Measurements from ENCODE around the gene DHRS1. TPM values are rescaled to one million over a fixed set of nuclear protein-coding genes. Genes with fewer than 3 reads are reported as not detected.

The DHRS1 gene
- total RNA-seq, 1 donor from 2014 or later = 26.5 TPM

GRCh38 chr14:24347134-24347533 lies 47.6 kb upstream of the DHRS1 start:
- Histone ChIP-seq H3K27ac (ENCODE audit: low read depth, low read length) (no peak overlapping the region), H3K9me3 (ENCODE audit: insufficient read depth, low read depth, low read length) (no peaks in the 10 kb centered on the region), H2AFZ (ENCODE audit: low read depth, low read length) (no peak overlapping the region), H4K20me1 (ENCODE audit: insufficient read depth, low read length) (no peaks in the 10 kb centered on the region), H3K9ac (ENCODE audit: low read length) (no peak overlapping the region), H3K4me1 (ENCODE audit: insufficient read depth, low read length) (no peaks in the 10 kb centered on the region), H3K4me3 (ENCODE audit: insufficient read depth, low read depth, low read length) (no peak overlapping the region), H3K36me3 (ENCODE audit: insufficient read depth, low read length) (no peaks in the 10 kb centered on the region), H3K27me3 (ENCODE audit: insufficient read depth, low read length) (peaks cover 47% of the 10 kb centered on the region), H3K79me2 (ENCODE audit: insufficient read depth, low read length) (no peaks in the 10 kb centered on the region), H3K4me2 (ENCODE audit: low read length) (no peak overlapping the region)
- no peak for DNase-seq (ENCODE audit: low read depth)
- Mint-ChIP-seq H3K4me1 (ENCODE audit: low read depth, unreplicated experiment) (peaks cover 5% of the 10 kb centered on the region), H3K9me3 (ENCODE audit: unreplicated experiment) (peaks cover 2% of the 10 kb centered on the region), H3K4me3 (ENCODE audit: unreplicated experiment) (no peak overlapping the region), H3K36me3 (ENCODE audit: low read depth, unreplicated experiment) (no peaks in the 10 kb centered on the region), H3K27me3 (ENCODE audit: low read depth, unreplicated experiment) (peaks cover 56% of the 10 kb centered on the region), H3K27ac (ENCODE audit: unreplicated experiment) (no peak overlapping the region)
- no peak for TF ChIP-seq EZH2 (IDR thresholded peaks at IDR 0.05; ENCODE audit: insufficient read depth, low read length)
- no peak for TF ChIP-seq CTCF (IDR thresholded peaks at IDR 0.05; ENCODE audit: insufficient read depth, low read depth, low read length)
- FAIRE-seq = no peak

- Mint-ChIP-seq H3K27ac (ENCODE audit: unreplicated experiment) (no peak overlapping the region), H3K36me3 (ENCODE audit: low read depth, unreplicated experiment) (no peaks in the 10 kb centered on the region), H3K4me3 (ENCODE audit: unreplicated experiment) (no peak overlapping the region), H3K4me1 (ENCODE audit: low read depth, unreplicated experiment) (peaks cover 5% of the 10 kb centered on the region), H3K27me3 (ENCODE audit: low read depth, unreplicated experiment) (peaks cover 49% of the 10 kb centered on the region), H3K9me3 (ENCODE audit: unreplicated experiment) (peaks cover 3% of the 10 kb centered on the region)
- H3K4me3 ChIP-seq (ENCODE audit: insufficient read depth, low read depth, low read length) = no peak overlapping the region
- no peak overlapping the region for H3K9ac ChIP-seq (ENCODE audit: low read length)
- no peaks in the 10 kb centered on the region for H3K9me3 ChIP-seq (ENCODE audit: insufficient read depth, low read depth, low read length)
- peaks cover 39% of the 10 kb centered on the region for H3K27me3 ChIP-seq (ENCODE audit: insufficient read depth, low read length)
- H3K4me1 ChIP-seq (ENCODE audit: insufficient read depth, low read length) = no peaks in the 10 kb centered on the region
- no peak overlapping the region for H3K27ac ChIP-seq (ENCODE audit: low read depth, low read length)
- no peaks in the 10 kb centered on the region for H3K79me2 ChIP-seq (ENCODE audit: insufficient read depth, low read length)
- DNase-seq (ENCODE audit: low read depth) (no peak), FAIRE-seq (no peak)
- no peak for TF ChIP-seq CTCF (IDR thresholded peaks at IDR 0.05; ENCODE audit: insufficient read depth, low read depth, low read length)
- TF ChIP-seq EZH2 (IDR thresholded peaks at IDR 0.05; ENCODE audit: insufficient read depth, low read length) = no peak
- H2AFZ ChIP-seq (ENCODE audit: low read depth, low read length) = no peak overlapping the region
- no peaks in the 10 kb centered on the region for H3K36me3 ChIP-seq (ENCODE audit: insufficient read depth, low read length)
- H3K4me2 ChIP-seq (ENCODE audit: low read length) = no peak overlapping the region
- H4K20me1 ChIP-seq (ENCODE audit: insufficient read depth, low read length) = no peaks in the 10 kb centered on the region
These were observed 44.4 kb upstream of the DHRS1 start for GRCh38 chr14:24343795-24344660.

GRCh38 chr14:24342889-24343288 lies 43.3 kb upstream of the DHRS1 start:
- no peak for DNase-seq (ENCODE audit: low read depth)
- peaks cover 55% of the 10 kb centered on the region for H3K27me3 Mint-ChIP-seq (ENCODE audit: low read depth, unreplicated experiment)

More at GRCh38 chr14:24342889-24343288, 43.3 kb upstream of the DHRS1 start:
- Histone ChIP-seq H3K79me2 (ENCODE audit: insufficient read depth, low read length) (no peaks in the 10 kb centered on the region), H2AFZ (ENCODE audit: low read depth, low read length) (no peak overlapping the region), H3K4me2 (ENCODE audit: low read length) (no peak overlapping the region), H3K4me1 (ENCODE audit: insufficient read depth, low read length) (no peaks in the 10 kb centered on the region), H3K9ac (ENCODE audit: low read length) (no peak overlapping the region), H4K20me1 (ENCODE audit: insufficient read depth, low read length) (no peaks in the 10 kb centered on the region), H3K27ac (ENCODE audit: low read depth, low read length) (no peak overlapping the region), H3K27me3 (ENCODE audit: insufficient read depth, low read length) (peaks cover 46% of the 10 kb centered on the region), H3K4me3 (ENCODE audit: insufficient read depth, low read depth, low read length) (no peak overlapping the region), H3K9me3 (ENCODE audit: insufficient read depth, low read depth, low read length) (no peaks in the 10 kb centered on the region), H3K36me3 (ENCODE audit: insufficient read depth, low read length) (no peaks in the 10 kb centered on the region)
- H3K4me3 Mint-ChIP-seq (ENCODE audit: unreplicated experiment) = no peak overlapping the region
- no peak overlapping the region for H3K27ac Mint-ChIP-seq (ENCODE audit: unreplicated experiment)
- H3K9me3 Mint-ChIP-seq (ENCODE audit: unreplicated experiment) = peaks cover 3% of the 10 kb centered on the region
- TF ChIP-seq CTCF (IDR thresholded peaks at IDR 0.05; ENCODE audit: insufficient read depth, low read depth, low read length) (no peak), EZH2 (IDR thresholded peaks at IDR 0.05; ENCODE audit: insufficient read depth, low read length) (no peak)
- peaks cover under 1% of the 10 kb centered on the region for H3K36me3 Mint-ChIP-seq (ENCODE audit: low read depth, unreplicated experiment)
- FAIRE-seq = no peak
- peaks cover 5% of the 10 kb centered on the region for H3K4me1 Mint-ChIP-seq (ENCODE audit: low read depth, unreplicated experiment)

All from astrocyte (in vitro differentiated cells and primary cell).